ENCODE results near the gene PARVG. TPM values are rescaled to one million over a fixed set of nuclear protein-coding genes. Genes with fewer than 3 reads are reported as not detected.

PARVG gene
- total RNA-seq, 4 donors from 2014 or later, result 2.4 to 7.1 (median 5.5) TPM

DNA sequence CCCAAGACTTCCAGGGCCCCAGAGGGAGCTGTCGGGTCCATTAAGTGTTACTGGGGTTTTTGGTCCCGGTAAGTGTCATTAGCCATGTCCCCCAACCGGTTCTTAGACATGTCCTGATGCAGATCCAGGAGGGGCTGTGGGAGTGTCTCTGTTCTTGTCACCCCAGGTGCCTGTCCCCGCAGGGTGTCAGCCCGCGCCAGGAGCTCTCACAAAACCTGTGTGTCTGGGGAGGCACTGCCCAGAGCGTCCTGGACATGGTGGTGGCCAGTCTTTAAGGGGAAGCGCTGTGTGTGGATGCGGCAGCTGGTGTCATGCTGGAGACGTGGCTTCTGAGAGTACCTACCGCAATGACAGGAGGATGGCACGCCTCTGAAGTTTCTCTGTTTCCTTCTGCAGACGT, 12.5 kb upstream of the PARVG start:
- TF ChIP-seq POLR2A (IDR thresholded peaks at IDR 0.05) (no peak), CTCF (IDR thresholded peaks at IDR 0.05) (no peak)
- H3K27me3 ChIP-seq, result no peaks in the 10 kb centered on the region
- no peaks in the 10 kb centered on the region for H3K36me3 ChIP-seq
- intact Hi-C loops (cut with DNase I), result no loop called here
- DNase-seq, result no peak
- WGBS, 2 donors, result 84 to 93% methylated on average over 6 to 13 of the region's 13 CpGs
- H3K4me1 ChIP-seq, result peaks cover 10 to 16% of the 10 kb centered on the region in 2 donors
- no peak overlapping the region for H3K4me3 ChIP-seq (replicated peaks in 1 of 3)
- no peak overlapping the region for H3K27ac ChIP-seq
- no peaks in the 10 kb centered on the region for H3K9me3 ChIP-seq

- TF ChIP-seq CTCF (IDR thresholded peaks at IDR 0.05) (no peak), POLR2A (IDR thresholded peaks at IDR 0.05) (no peak)
- Histone ChIP-seq H3K4me3 (replicated peaks in 1 of 3) (no peak overlapping the region), H3K36me3 (no peaks in the 10 kb centered on the region), H3K4me1 (no peaks in the 10 kb centered on the region), H3K9me3 (no peaks in the 10 kb centered on the region), H3K27ac (no peak overlapping the region), H3K27me3 (no peaks in the 10 kb centered on the region)
- 83 to 87% methylated on average over 7 to 10 of the region's 11 CpGs for WGBS, 2 donors
- no peak for DNase-seq
- intact Hi-C loops (cut with DNase I), result no loop called here
These were observed 10.3 kb upstream of the PARVG start for GRCh38 chr22:44170470-44170869.

DNA sequence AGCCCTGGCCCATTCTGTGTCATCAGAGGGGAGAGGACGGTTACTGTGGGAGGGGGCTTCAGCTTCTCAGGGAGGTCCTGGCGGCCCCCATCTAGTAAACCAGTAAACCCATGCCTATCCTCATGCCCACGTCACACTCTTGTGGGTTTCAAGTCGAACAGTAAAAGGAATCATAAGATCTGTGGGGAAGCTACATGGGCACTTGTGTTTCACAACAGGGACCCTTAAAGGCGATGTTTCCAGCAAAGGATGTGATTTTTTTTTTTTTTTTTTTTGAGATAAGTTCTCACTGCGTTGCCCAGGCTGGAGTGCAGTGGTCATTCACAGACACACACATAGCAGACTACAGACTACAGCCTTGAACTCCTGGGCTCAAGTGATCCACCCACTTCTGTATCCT, 9.2 kb upstream of the PARVG start:
- no peak overlapping the region for H3K27ac ChIP-seq
- no peak for TF ChIP-seq CTCF (IDR thresholded peaks at IDR 0.05)
- TF ChIP-seq POLR2A (IDR thresholded peaks at IDR 0.05), result no peak
- no peaks in the 10 kb centered on the region for H3K4me1 ChIP-seq
- H3K4me3 ChIP-seq (replicated peaks in 1 of 3), result no peak overlapping the region
- H3K27me3 ChIP-seq, result no peaks in the 10 kb centered on the region
- H3K9me3 ChIP-seq, result no peaks in the 10 kb centered on the region
- WGBS, 2 donors, result 85 to 93% methylated on average over 6 of the region's 6 CpGs
- intact Hi-C loops (cut with DNase I), result no loop called here
- no peaks in the 10 kb centered on the region for H3K36me3 ChIP-seq
- DNase-seq, result no peak

- WGBS, 2 donors, result 76 to 85% methylated on average over 22 of the region's 22 CpGs
- DNase-seq, result peak in 1 of 2 donors; percentile 20
- no peak overlapping the region for H3K4me3 ChIP-seq (replicated peaks in 1 of 3)
These were observed 8.2 kb upstream of the PARVG start for GRCh38 chr22:44172370-44173108.

DNA sequence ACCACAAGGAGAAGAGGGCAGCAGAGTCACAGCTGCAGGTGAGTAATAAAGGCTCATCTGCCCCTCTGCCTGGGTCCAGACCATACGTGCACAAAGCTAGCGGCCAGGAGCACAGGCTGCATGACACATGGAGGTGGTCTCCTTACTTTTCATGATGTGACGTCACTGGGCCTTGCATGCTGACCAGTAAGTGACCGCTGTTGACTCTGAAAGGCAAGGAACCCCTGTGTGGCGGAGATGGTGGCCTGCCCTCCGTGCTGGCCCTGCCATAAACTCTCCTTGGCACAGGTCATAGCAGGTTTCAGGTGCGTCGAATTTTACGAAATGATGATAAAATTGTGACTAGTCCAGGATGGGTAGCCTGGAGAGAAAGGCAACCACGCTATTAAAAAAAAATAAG, 7.6 kb upstream of the PARVG start:
- TF ChIP-seq POLR2A (IDR thresholded peaks at IDR 0.05), result no peak
- TF ChIP-seq CTCF (IDR thresholded peaks at IDR 0.05), result no peak
- no peaks in the 10 kb centered on the region for H3K36me3 ChIP-seq
- H3K27me3 ChIP-seq, result no peaks in the 10 kb centered on the region
- H3K4me3 ChIP-seq (replicated peaks in 1 of 3), result no peak overlapping the region
- intact Hi-C loops (cut with DNase I), result no loop called here
- WGBS, 2 donors, result 85 to 96% methylated on average over 10 of the region's 10 CpGs
- H3K9me3 ChIP-seq, result no peaks in the 10 kb centered on the region
- H3K27ac ChIP-seq, result no peak overlapping the region
- DNase-seq, result no peak
- H3K4me1 ChIP-seq, result no peaks in the 10 kb centered on the region

More at GRCh38 chr22:44172370-44173108, 8.2 kb upstream of the PARVG start:
- TF ChIP-seq POLR2A (IDR thresholded peaks at IDR 0.05), result no peak
- no peaks in the 10 kb centered on the region for H3K9me3 ChIP-seq
- H3K4me1 ChIP-seq, result no peaks in the 10 kb centered on the region
- no peak overlapping the region for H3K27ac ChIP-seq
- H3K36me3 ChIP-seq, result no peaks in the 10 kb centered on the region
- no peaks in the 10 kb centered on the region for H3K27me3 ChIP-seq
- intact Hi-C loops (cut with DNase I), result no loop called here
